DND-41 (cell line): ENCODE results near the gene ZSWIM6.

Experiments
- ATAC-seq: fragments of 200-7000 bp; cut with Tn5 transposase; 3 replicates; pipeline ENCODE4 v1.9.1; 2021; ENCODE audit warnings: low read depth; ENCODE audit not compliant: insufficient read depth
- DNase-seq: peaks from one replicate; pipeline ENCODE4 v3.0.0-alpha.2; 2020
- H2AFZ ChIP-seq: 2 replicates; pipeline ENCODE4 v1.6.0; 2012; ENCODE audit warnings: low read depth, low read length
- H3K27ac ChIP-seq: 2 replicates; pipeline ENCODE4 v1.5.1; 2012; ENCODE audit warnings: low read length, inconsistent platforms
- H3K27me3 ChIP-seq: fragments of 200-600 bp; sonication (generic); 2 replicates; pipeline ENCODE4 v1.6.0; 2012; ENCODE audit warnings: low read length, mild to moderate bottlenecking, inconsistent platforms; ENCODE audit not compliant: insufficient read depth, poor library complexity
- H3K36me3 ChIP-seq: 2 replicates; pipeline ENCODE4 v1.5.1; 2012; ENCODE audit warnings: low read length, inconsistent platforms; ENCODE audit not compliant: insufficient read depth
- H3K4me1 ChIP-seq: 2 replicates; pipeline ENCODE4 v1.5.1; 2012; ENCODE audit warnings: mild to moderate bottlenecking, low read length; ENCODE audit not compliant: insufficient read depth
- H3K4me2 ChIP-seq: 2 replicates; pipeline ENCODE4 v1.6.0; 2012; ENCODE audit warnings: mild to moderate bottlenecking, moderate library complexity, low read length, inconsistent platforms; ENCODE audit not compliant: insufficient read depth
- H3K4me3 ChIP-seq, 2 experiments: fragments of 200-600 bp in 1 of 2; shearing (Covaris generic) in 1 of 2; 2 replicates each; pipeline ENCODE4 v1.5.1; 2012 to 2016; ENCODE audit warnings: inconsistent platforms in 2 of 2, low read length in 2 of 2, mild to moderate bottlenecking in 2 of 2, low read depth in 1 of 2, moderate library complexity in 1 of 2
- H3K79me2 ChIP-seq: 2 replicates; pipeline ENCODE4 v1.6.0; 2012; ENCODE audit warnings: low read length, inconsistent platforms; ENCODE audit not compliant: insufficient read depth
- H3K9ac ChIP-seq: 2 replicates; pipeline ENCODE4 v1.6.0; 2012; ENCODE audit warnings: low read depth, mild to moderate bottlenecking, inconsistent platforms, low read length, moderate library complexity
- H3K9me3 ChIP-seq: 2 replicates; pipeline ENCODE4 v1.5.1; 2012; ENCODE audit warnings: low read length, moderate library complexity, mild to moderate bottlenecking, inconsistent platforms; ENCODE audit not compliant: insufficient read depth, severe bottlenecking
- H4K20me1 ChIP-seq: 2 replicates; pipeline ENCODE4 v1.6.0; 2012; ENCODE audit warnings: low read length; ENCODE audit not compliant: insufficient read depth
- EZH2 ChIP-seq: IDR thresholded peaks from 3 replicates; pipeline ENCODE4 v1.6.1; 2012; ENCODE audit warnings: borderline replicate concordance, low read depth, mild to moderate bottlenecking, moderate library complexity, low read length, inconsistent platforms; ENCODE audit not compliant: severe bottlenecking
- TF ChIP-seq, protein P1 (sequence below): IDR thresholded peaks from 2 replicates; pipeline ENCODE4 v1.5.1; 2012; ENCODE audit warnings: borderline replicate concordance, low read length, moderate library complexity, mild to moderate bottlenecking; ENCODE audit not compliant: poor library complexity, severe bottlenecking; ENCODE audit errors: extremely low read depth

ZSWIM6 gene

DNA sequence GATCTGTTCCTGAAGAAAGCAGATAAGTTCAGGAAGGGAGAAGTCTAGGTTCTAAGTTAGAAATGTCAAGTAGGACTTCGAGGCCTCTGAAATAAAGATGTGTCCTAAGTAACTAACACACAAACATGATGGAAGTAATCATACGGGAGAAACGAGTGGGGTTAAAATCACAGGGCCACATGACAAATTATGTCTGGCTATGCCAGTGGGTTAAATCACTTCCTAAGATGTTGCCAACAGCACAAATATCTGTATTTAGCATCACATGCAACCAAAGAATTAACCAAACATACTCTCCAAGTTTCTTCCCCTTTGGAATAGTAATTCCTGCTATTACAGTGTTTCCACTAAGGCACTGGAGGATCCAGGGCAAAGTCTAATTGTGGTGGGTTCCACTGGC is 13.7 kb upstream of the ZSWIM6 start:
- no peaks in the 10 kb centered on the region for H3K4me1 ChIP-seq
- TF ChIP-seq, protein P1, sequence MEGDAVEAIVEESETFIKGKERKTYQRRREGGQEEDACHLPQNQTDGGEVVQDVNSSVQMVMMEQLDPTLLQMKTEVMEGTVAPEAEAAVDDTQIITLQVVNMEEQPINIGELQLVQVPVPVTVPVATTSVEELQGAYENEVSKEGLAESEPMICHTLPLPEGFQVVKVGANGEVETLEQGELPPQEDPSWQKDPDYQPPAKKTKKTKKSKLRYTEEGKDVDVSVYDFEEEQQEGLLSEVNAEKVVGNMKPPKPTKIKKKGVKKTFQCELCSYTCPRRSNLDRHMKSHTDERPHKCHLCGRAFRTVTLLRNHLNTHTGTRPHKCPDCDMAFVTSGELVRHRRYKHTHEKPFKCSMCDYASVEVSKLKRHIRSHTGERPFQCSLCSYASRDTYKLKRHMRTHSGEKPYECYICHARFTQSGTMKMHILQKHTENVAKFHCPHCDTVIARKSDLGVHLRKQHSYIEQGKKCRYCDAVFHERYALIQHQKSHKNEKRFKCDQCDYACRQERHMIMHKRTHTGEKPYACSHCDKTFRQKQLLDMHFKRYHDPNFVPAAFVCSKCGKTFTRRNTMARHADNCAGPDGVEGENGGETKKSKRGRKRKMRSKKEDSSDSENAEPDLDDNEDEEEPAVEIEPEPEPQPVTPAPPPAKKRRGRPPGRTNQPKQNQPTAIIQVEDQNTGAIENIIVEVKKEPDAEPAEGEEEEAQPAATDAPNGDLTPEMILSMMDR: no peak
- no peak for TF ChIP-seq EZH2
- H3K27ac ChIP-seq: no peak overlapping the region
- no peak overlapping the region for H2AFZ ChIP-seq
- no peak overlapping the region for H3K4me3 ChIP-seq
- no peaks in the 10 kb centered on the region for H4K20me1 ChIP-seq
- no peak overlapping the region for H3K9ac ChIP-seq
- peaks cover 5% of the 10 kb centered on the region for H3K27me3 ChIP-seq
- no peak for DNase-seq
- no peak overlapping the region for H3K4me2 ChIP-seq
- ATAC-seq: no peak
- H3K36me3 ChIP-seq: no peaks in the 10 kb centered on the region
- H3K9me3 ChIP-seq: no peaks in the 10 kb centered on the region
- no peaks in the 10 kb centered on the region for H3K79me2 ChIP-seq

DNA sequence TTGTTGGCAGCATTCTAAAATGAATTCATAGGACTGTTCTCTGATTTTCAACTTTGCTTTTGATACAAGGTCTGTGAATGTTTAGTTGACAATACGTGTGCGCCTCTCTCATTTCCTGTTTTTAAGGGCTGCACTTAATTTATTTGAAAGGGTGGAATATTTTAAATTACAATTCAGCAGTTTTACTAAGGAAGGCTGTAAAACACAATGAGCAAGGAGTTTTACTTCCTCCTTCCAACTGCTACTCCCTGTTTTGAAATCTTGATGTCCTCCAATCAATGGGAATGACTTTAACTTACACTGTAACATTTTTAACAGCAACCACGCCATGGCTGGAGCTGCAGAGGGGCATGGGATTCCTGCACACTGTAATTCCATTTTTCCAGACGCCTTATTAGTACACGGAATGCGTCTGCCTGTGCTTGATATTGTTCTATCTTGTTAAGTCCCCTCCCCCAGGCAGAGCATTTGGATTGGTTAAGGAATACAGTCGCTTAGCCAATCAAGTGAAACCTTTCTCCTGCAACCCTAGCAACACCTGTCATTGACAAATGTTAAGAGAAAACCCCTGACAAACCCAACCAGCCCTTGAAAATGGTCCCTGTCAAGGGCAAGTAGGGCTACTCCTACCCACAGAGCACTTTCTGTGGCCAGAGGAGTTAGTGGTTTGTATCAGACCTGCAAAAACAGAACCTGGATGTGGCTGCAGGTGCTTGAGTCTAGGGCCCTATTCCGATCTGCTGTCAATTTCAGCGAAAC is 12.5 kb upstream of the ZSWIM6 start:
- no peak overlapping the region for H3K9ac ChIP-seq

GRCh38 chr5:61320860-61321259 is 11.2 kb upstream of the ZSWIM6 start:
- Histone ChIP-seq H3K4me1 (no peaks in the 10 kb centered on the region), H3K9me3 (no peaks in the 10 kb centered on the region), H3K9ac (no peak overlapping the region), H3K4me2 (no peak overlapping the region), H3K27ac (no peak overlapping the region), H3K27me3 (peaks cover 5% of the 10 kb centered on the region), H3K4me3 (no peak overlapping the region), H3K36me3 (no peaks in the 10 kb centered on the region), H3K79me2 (no peaks in the 10 kb centered on the region), H2AFZ (no peak overlapping the region), H4K20me1 (no peaks in the 10 kb centered on the region)
- ATAC-seq (no peak), DNase-seq (no peak)
- TF ChIP-seq, protein P1: no peak
- TF ChIP-seq EZH2: no peak

More for the DNA sequence above, 12.5 kb upstream of the ZSWIM6 start:
- Histone ChIP-seq H3K27ac (no peak overlapping the region), H2AFZ (no peak overlapping the region), H3K4me3 (no peak overlapping the region), H3K4me1 (no peaks in the 10 kb centered on the region), H3K4me2 (no peak overlapping the region), H3K79me2 (no peaks in the 10 kb centered on the region), H3K27me3 (peaks cover 5% of the 10 kb centered on the region), H3K9me3 (no peaks in the 10 kb centered on the region), H4K20me1 (no peaks in the 10 kb centered on the region), H3K36me3 (no peaks in the 10 kb centered on the region)
- ATAC-seq (no peak), DNase-seq (no peak)
- no peak for TF ChIP-seq EZH2
- TF ChIP-seq, protein P1: no peak
